Measurements from ENCODE around the gene RBM10. TPM values are rescaled to one million over a fixed set of nuclear protein-coding genes. Genes with fewer than 3 reads are reported as not detected.

Gene RBM10
- total and polyA plus RNA-seq, 2 of the 13 experiments (the other 11 are each of a cell fraction or from before 2014, with no cell fraction given): 15.9 to 43.1 TPM

DNA sequence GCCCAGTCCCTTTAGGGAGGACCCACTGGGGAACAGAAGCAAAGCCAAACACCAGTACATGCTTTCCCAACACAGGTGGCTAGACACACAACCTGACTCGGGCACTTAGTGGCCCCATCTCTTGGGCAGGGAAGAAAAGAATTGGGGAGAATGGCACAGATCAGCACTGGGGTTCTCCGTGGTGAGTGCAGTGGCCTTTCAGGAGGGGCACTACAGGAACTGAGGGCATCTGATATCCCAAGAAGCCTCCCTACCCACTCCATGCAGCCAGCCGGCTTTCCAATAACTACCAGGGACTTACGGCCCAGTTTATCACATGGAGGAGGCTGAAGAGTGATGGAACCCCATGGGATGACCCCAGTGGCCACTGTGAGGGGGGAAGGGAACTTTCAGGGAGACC is 43.8 kb upstream of the RBM10 start:
- H3K27me3 ChIP-seq (ENCODE audit: control insufficient read depth in 1 of 2, insufficient read depth in 2 of 2, low read length in 2 of 2): no peaks in the 10 kb centered on the region
- POLR2A ChIA-PET: no interaction called here
- in situ Hi-C loops (cut with HindIII; ENCODE audit: extremely low pct_ligation_motif_present, low pct_unique_long_range_greater_than_20kb): no loop called here
- H2AFZ ChIP-seq (ENCODE audit: low read length): no peak overlapping the region
- DNase-seq (ENCODE audit: low spot score) (no peak), ATAC-seq (no peak), FAIRE-seq (no peak)
- no peak overlapping the region for H3K4me3 ChIP-seq (replicated peaks in 1 of 3; ENCODE audit: insufficient read depth in 1 of 3, low read depth in 2 of 3, low read length in 3 of 3)
- H3K4me2 ChIP-seq (ENCODE audit: low read depth, low read length): no peak overlapping the region
- CTCF ChIA-PET (ENCODE audit: low intra/inter-chr PET ratio, low total read pairs): no interaction called here
- no peak overlapping the region for H3K27ac ChIP-seq (ENCODE audit: extremely low read length, insufficient read depth, low read length)
- H3K9me3 ChIP-seq (ENCODE audit: low read length): no peaks in the 10 kb centered on the region
- intact Hi-C loops (cut with micrococcal nuclease; ENCODE audit: unreplicated experiment): no loop called here
- BruUV-seq (replicated peaks): no TSS peak
- no peaks in the 10 kb centered on the region for H4K20me1 ChIP-seq (ENCODE audit: insufficient read depth, low read length)
- WGBS (ENCODE audit: low lambda C conversion rate): 90% methylated on average over 3 of the region's 4 CpGs
- H3K36me3 ChIP-seq (replicated peaks in 1 of 2; ENCODE audit: control insufficient read depth in 1 of 2, insufficient read depth in 2 of 2, low read length in 2 of 2): peaks cover 2 to 14% of the 10 kb centered on the region in 2 experiments; a peak in 3 of 5 replicates
- no peaks in the 10 kb centered on the region for H3K4me1 ChIP-seq (ENCODE audit: insufficient read depth, low read length)
- no peaks in the 10 kb centered on the region for H3K79me2 ChIP-seq (ENCODE audit: insufficient read depth, low read length)
- no peak overlapping the region for H3K9ac ChIP-seq (ENCODE audit: insufficient read depth, low read depth, low read length)
- TF ChIP-seq, protein P1, sequence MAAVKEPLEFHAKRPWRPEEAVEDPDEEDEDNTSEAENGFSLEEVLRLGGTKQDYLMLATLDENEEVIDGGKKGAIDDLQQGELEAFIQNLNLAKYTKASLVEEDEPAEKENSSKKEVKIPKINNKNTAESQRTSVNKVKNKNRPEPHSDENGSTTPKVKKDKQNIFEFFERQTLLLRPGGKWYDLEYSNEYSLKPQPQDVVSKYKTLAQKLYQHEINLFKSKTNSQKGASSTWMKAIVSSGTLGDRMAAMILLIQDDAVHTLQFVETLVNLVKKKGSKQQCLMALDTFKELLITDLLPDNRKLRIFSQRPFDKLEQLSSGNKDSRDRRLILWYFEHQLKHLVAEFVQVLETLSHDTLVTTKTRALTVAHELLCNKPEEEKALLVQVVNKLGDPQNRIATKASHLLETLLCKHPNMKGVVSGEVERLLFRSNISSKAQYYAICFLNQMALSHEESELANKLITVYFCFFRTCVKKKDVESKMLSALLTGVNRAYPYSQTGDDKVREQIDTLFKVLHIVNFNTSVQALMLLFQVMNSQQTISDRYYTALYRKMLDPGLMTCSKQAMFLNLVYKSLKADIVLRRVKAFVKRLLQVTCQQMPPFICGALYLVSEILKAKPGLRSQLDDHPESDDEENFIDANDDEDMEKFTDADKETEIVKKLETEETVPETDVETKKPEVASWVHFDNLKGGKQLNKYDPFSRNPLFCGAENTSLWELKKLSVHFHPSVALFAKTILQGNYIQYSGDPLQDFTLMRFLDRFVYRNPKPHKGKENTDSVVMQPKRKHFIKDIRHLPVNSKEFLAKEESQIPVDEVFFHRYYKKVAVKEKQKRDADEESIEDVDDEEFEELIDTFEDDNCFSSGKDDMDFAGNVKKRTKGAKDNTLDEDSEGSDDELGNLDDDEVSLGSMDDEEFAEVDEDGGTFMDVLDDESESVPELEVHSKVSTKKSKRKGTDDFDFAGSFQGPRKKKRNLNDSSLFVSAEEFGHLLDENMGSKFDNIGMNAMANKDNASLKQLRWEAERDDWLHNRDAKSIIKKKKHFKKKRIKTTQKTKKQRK (IDR thresholded peaks at IDR 0.05; ENCODE audit: low read length): no peak
- TF ChIP-seq STAT5B (CRISPR knock-in tag; IDR thresholded peaks at IDR 0.05) (no peak), NFIB (CRISPR knock-in tag; IDR thresholded peaks at IDR 0.05; ENCODE audit: borderline replicate concordance) (no peak), ZNF367 (CRISPR knock-in tag; IDR thresholded peaks at IDR 0.05; ENCODE audit: borderline replicate concordance) (no peak), ZNF781 (CRISPR knock-in tag; IDR thresholded peaks at IDR 0.05; ENCODE audit: borderline replicate concordance, not compliant biosample characterization) (no peak), HMGA1 (CRISPR knock-in tag; conservative IDR thresholded peaks at IDR 0.05) (no peak), ZFP82 (CRISPR knock-in tag; IDR thresholded peaks at IDR 0.05; ENCODE audit: borderline replicate concordance) (no peak), ZNF607 (CRISPR knock-in tag; IDR thresholded peaks at IDR 0.05; ENCODE audit: borderline replicate concordance) (no peak), ZBTB20 (CRISPR knock-in tag; IDR thresholded peaks at IDR 0.05; ENCODE audit: borderline replicate concordance, low read depth) (no peak), ZNF326 (CRISPR knock-in tag; IDR thresholded peaks at IDR 0.05; ENCODE audit: borderline replicate concordance) (no peak), REST (IDR thresholded peaks at IDR 0.05; ENCODE audit: borderline replicate concordance in 1 of 2, low read depth in 1 of 2, low read length in 2 of 2) (no peak), NFE2 (CRISPR knock-in tag; IDR thresholded peaks at IDR 0.05) (no peak), KLF11 (CRISPR knock-in tag; IDR thresholded peaks at IDR 0.05) (no peak), ZNF841 (CRISPR knock-in tag; IDR thresholded peaks at IDR 0.05; ENCODE audit: borderline replicate concordance) (no peak)
- TF ChIP-seq, protein P2, sequence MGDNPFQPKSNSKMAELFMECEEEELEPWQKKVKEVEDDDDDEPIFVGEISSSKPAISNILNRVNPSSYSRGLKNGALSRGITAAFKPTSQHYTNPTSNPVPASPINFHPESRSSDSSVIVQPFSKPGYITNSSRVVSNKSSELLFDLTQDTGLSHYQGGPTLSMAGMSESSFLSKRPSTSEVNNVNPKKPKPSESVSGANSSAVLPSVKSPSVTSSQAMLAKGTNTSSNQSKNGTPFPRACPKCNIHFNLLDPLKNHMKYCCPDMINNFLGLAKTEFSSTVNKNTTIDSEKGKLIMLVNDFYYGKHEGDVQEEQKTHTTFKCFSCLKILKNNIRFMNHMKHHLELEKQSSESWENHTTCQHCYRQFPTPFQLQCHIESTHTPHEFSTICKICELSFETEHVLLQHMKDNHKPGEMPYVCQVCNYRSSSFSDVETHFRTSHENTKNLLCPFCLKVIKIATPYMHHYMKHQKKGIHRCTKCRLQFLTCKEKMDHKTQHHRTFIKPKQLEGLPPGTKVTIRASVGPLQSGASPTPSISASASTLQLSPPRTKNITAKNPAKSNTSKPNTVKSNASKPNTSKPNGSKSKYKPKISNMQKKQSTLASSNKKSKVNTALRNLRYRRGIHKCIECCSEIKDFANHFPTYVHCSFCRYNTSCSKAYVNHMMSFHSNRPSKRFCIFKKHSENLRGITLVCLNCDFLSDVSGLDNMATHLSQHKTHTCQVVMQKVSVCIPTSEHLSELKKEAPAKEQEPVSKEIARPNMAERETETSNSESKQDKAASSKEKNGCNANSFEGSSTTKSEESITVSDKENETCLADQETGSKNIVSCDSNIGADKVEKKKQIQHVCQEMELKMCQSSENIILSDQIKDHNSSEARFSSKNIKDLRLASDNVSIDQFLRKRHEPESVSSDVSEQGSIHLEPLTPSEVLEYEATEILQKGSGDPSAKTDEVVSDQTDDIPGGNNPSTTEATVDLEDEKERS (CRISPR knock-in tag; IDR thresholded peaks at IDR 0.05): no peak

All from HepG2 (cell line).